ENCODE data around the gene NXPH3. TPM values are rescaled to one million over a fixed set of nuclear protein-coding genes. Genes with fewer than 3 reads are reported as not detected.

The NXPH3 gene
- total RNA-seq, 2 experiments from 2014 or later: 0.25 to 0.26 TPM

DNA sequence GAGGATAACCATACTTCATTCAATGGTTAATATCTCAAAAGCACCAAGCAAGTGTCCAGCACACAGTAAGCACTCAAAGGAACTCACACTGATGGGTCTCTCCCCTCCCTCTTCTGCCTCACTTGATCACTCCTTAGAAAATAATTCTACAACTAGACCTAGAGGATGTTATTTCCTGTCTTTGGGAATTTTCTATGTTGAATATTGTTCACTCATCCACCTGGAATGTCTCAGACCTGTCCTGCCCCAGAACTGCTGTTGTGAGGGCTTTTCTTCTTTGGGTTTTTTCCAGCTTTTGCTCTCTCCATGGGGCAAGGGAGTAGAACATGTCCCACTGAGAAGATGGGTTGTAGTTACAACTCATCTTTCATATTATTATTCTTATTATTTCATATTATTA lies 25.3 kb downstream of the NXPH3 start:
- intact Hi-C loops (cut with micrococcal nuclease): no loop called here
- DNase-seq: no peak
- CTCF ChIA-PET: interaction anchor here (1.0 kb wide), 1 partner anchor 10 kb away, joined by 3 read pairs; no protein-coding TSS in a partner anchor
- Mint-ChIP-seq H3K9me3 (no peaks in the 10 kb centered on the region), H3K27ac (no peak overlapping the region), H3K36me3 (ENCODE audit: low read depth) (peaks cover 24% of the 10 kb centered on the region), H3K4me3 (no peak overlapping the region), H3K27me3 (ENCODE audit: low read depth) (no peaks in the 10 kb centered on the region), H3K4me1 (ENCODE audit: low read depth) (no peaks in the 10 kb centered on the region)

DNA sequence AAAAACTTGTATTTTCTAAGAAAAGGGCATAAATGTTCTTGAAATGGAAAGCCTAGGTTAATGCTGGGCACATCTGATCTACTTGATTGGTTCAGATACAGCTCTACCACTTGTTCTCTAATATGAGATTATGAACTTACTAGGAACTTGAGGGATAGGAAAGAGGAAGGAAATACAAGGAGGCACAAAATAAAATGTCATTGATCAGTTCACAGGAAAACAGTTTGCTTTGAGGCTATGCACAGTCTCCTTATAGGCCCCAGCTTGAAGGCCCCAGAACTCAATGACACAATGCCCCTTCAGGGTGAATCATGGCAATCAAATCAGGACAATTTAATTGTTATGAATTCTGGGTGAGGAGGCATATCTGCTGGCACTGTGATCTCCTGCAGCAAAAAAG lies 27.1 kb downstream of the NXPH3 start:
- H3K27ac Mint-ChIP-seq: no peak overlapping the region
- peaks cover 16% of the 10 kb centered on the region for H3K36me3 Mint-ChIP-seq (ENCODE audit: low read depth)
- H3K4me3 Mint-ChIP-seq: no peak overlapping the region
- H3K4me1 Mint-ChIP-seq (ENCODE audit: low read depth): no peaks in the 10 kb centered on the region
- no peaks in the 10 kb centered on the region for H3K9me3 Mint-ChIP-seq
- CTCF ChIA-PET: interaction anchor here (1.3 kb wide), 1 partner anchor 93 kb away, joined by 3 read pairs; no protein-coding TSS in a partner anchor
- no peaks in the 10 kb centered on the region for H3K27me3 Mint-ChIP-seq (ENCODE audit: low read depth)
- DNase-seq: no peak
- intact Hi-C loops (cut with micrococcal nuclease): no loop called here

DNA sequence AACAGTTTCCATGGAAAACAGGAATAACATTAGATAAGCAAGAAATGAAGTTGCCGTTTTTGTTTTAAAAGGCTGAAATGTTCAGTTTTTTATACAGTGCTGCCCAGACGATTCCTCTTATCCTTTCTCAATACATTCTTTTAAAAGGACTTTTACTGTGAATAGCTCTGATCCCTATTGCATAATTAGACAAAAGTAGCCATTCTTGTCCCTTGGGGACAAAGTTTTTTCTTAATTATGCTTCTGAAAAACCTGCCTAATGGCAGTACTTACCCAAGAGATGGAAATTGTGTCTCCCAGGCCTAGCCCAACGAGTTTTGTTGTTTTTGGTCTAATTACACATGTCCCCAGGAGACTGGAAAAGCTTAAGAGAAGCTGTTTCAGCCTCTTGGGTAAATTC lies 27.6 kb downstream of the NXPH3 start:
- Mint-ChIP-seq H3K27me3 (ENCODE audit: low read depth) (no peaks in the 10 kb centered on the region), H3K4me3 (no peak overlapping the region), H3K4me1 (ENCODE audit: low read depth) (no peaks in the 10 kb centered on the region), H3K36me3 (ENCODE audit: low read depth) (peaks cover 14% of the 10 kb centered on the region), H3K27ac (no peak overlapping the region), H3K9me3 (no peaks in the 10 kb centered on the region)
- CTCF ChIA-PET: interaction anchor here (1.3 kb wide), 1 partner anchor 93 kb away, joined by 3 read pairs; no protein-coding TSS in a partner anchor
- no peak for DNase-seq
- intact Hi-C loops (cut with micrococcal nuclease): no loop called here

DNA sequence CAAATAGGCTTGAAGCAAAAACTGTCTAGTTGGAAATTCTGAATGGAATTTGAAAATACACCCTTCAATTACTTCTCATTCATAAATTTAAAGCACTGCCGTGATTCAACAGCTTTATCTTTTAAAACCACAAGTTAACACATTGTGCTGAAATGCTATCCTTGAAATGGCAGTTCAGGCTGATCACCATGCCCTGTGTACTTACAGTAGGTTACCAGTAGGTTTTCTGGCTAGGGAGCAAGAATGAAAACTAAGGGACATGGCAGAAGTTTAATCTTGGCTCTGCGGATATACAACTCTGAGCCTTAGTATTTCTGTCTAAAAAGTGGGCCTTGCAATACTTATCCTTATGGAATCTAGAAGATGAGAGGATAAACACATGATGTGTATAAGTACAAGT lies 28.0 kb downstream of the NXPH3 start:
- Mint-ChIP-seq H3K36me3 (ENCODE audit: low read depth) (peaks cover 11% of the 10 kb centered on the region), H3K4me1 (ENCODE audit: low read depth) (no peaks in the 10 kb centered on the region), H3K27ac (no peak overlapping the region), H3K4me3 (no peak overlapping the region), H3K27me3 (ENCODE audit: low read depth) (no peaks in the 10 kb centered on the region), H3K9me3 (no peaks in the 10 kb centered on the region)
- intact Hi-C loops (cut with micrococcal nuclease): no loop called here
- CTCF ChIA-PET: no interaction called here
- DNase-seq: no peak

DNA sequence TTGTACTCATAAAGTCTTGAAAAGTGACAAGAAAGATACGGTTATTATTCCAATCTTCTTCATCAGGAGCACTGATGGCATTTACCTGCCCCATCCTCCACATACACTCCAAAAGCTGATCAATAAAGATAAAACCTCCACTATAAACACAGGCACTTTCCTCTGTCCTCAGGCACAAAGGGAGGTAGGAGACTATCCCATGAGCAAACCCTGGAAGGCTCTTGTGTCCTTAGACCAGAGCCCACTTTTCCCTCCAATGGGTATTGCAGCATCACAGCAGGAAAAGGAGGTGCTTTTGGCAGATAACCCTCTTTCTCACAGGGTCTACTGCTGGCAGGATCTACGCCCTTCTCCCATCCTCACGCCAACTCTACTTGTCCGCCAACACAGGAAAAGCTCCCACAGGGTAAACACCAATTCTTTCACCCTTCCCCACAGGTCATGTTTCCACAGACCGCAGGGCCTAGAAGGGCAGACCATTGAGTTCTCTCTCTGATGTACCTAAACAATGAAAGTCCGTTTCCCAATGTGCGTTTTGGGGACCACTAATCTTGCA lies 28.7 kb downstream of the NXPH3 start:
- CTCF ChIA-PET: no interaction called here
- H3K27me3 Mint-ChIP-seq (ENCODE audit: low read depth): no peaks in the 10 kb centered on the region
- no peak overlapping the region for H3K4me3 Mint-ChIP-seq
- peaks cover 8% of the 10 kb centered on the region for H3K36me3 Mint-ChIP-seq (ENCODE audit: low read depth)
- intact Hi-C loops (cut with micrococcal nuclease): no loop called here
- no peak for DNase-seq
- H3K4me1 Mint-ChIP-seq (ENCODE audit: low read depth): no peaks in the 10 kb centered on the region
- H3K9me3 Mint-ChIP-seq: no peaks in the 10 kb centered on the region
- H3K27ac Mint-ChIP-seq: peak overlapping the region; percentile 31

DNA sequence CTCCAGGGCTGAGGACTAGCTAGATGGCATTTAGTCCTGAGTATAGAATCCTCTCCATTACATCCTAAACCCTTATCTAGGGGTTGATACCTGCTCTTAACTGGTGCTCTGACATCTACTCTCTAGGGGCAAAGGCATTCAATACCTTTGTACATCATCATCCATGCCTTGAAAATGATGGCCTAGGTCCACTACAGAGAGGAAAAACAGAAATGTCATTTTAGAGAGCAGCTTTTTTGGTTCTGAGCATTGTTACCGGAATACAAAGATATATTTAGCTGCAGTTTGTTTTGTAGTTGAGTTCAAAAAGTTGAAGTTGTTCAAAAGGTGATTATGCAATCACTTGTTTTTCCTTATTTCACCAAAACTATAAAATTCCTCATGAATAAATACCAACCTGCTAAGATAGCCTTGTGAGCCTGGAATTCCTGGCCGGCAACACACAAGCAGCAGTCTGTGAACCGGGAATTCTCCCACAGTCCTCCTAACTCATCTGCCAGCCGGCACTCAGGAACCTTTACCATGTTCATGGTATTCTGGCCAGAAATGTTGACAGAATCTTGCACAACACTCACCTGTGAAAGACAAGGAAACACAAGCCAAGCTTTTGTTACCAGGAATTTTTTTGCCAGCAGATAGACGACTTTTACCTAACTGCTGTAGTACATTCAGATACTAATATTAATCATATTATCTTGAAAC lies 35.4 kb downstream of the NXPH3 start:
- no peak for DNase-seq
- peaks cover 3% of the 10 kb centered on the region for H3K4me1 Mint-ChIP-seq (ENCODE audit: low read depth)
- CTCF ChIA-PET: interaction anchor here (0.6 to 1.0 kb wide), 2 partner anchors 10 to 90 kb away, joined by 3 read pairs; no protein-coding TSS in a partner anchor
- intact Hi-C loops (cut with micrococcal nuclease): no loop called here
- no peak overlapping the region for H3K4me3 Mint-ChIP-seq
- H3K9me3 Mint-ChIP-seq: no peaks in the 10 kb centered on the region
- H3K36me3 Mint-ChIP-seq (ENCODE audit: low read depth): peaks cover 3% of the 10 kb centered on the region
- no peaks in the 10 kb centered on the region for H3K27me3 Mint-ChIP-seq (ENCODE audit: low read depth)
- H3K27ac Mint-ChIP-seq: no peak overlapping the region

DNA sequence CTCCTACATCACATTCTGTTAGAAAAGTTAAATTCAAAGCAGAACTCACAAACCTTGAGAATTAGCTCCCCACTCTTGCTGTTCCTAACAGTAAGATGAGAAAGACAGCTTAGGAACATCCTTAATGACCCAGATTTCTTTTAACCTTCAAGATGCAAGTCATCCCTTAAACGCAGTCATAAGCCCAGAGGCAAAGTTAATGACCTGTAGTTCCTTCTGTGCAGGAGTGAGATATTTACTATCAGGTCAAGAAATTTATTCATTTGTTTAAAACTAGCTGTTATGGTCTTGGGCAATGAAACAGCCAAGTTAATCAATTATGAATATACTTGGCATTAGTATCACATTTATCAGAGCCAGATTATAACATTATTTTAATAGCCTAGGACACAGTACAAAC lies 37.1 kb downstream of the NXPH3 start:
- intact Hi-C loops (cut with micrococcal nuclease): no loop called here
- no peak for DNase-seq
- Mint-ChIP-seq H3K4me1 (ENCODE audit: low read depth) (peaks cover 6% of the 10 kb centered on the region), H3K27ac (no peak overlapping the region), H3K4me3 (no peak overlapping the region), H3K27me3 (ENCODE audit: low read depth) (no peaks in the 10 kb centered on the region), H3K9me3 (no peaks in the 10 kb centered on the region), H3K36me3 (ENCODE audit: low read depth) (peaks cover 7% of the 10 kb centered on the region)
- CTCF ChIA-PET: interaction anchor here (0.6 to 1.6 kb wide), 2 partner anchors 84 to 1697 kb away, joined by 3 to 4 read pairs; no protein-coding TSS in a partner anchor

DNA sequence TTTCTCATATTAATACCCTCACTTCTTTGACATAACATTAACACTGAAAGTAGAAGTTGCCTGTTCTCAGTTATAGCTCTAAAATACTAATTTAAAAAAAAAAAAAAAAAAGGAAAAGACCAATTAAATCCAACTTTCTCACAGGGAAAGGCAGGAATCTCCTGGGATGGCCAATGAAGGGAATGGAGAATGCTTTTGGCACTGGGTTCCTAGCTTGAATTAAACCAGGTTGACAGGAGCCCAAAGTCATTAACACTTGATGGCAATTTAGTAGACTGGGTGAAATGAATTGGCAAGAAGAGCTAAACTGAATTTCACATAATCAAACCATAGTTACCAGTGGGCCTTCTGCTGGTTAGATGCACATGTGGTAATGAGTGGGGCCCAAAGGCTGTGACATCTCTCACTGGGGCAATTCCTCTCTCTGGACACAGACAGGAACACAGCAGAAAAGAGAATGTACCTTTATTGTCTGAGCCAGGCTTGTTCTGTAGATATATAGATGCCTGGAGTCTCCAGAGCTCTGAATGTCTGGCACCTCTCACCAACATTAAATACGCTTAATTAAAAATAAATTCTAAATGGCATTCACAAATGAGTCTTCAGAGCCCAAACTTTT lies 37.6 kb downstream of the NXPH3 start:
- H3K4me1 Mint-ChIP-seq (ENCODE audit: low read depth): peaks cover 11% of the 10 kb centered on the region
- H3K4me3 Mint-ChIP-seq: no peak overlapping the region
- no peak overlapping the region for H3K27ac Mint-ChIP-seq
- H3K27me3 Mint-ChIP-seq (ENCODE audit: low read depth): no peaks in the 10 kb centered on the region
- no peak for DNase-seq
- intact Hi-C loops (cut with micrococcal nuclease): no loop called here
- CTCF ChIA-PET: interaction anchor here (0.6 to 1.6 kb wide), 3 partner anchors 83 to 1698 kb away, joined by 3 to 4 read pairs (median 4); no protein-coding TSS in a partner anchor
- H3K36me3 Mint-ChIP-seq (ENCODE audit: low read depth): peaks cover 11% of the 10 kb centered on the region
- no peaks in the 10 kb centered on the region for H3K9me3 Mint-ChIP-seq

DNA sequence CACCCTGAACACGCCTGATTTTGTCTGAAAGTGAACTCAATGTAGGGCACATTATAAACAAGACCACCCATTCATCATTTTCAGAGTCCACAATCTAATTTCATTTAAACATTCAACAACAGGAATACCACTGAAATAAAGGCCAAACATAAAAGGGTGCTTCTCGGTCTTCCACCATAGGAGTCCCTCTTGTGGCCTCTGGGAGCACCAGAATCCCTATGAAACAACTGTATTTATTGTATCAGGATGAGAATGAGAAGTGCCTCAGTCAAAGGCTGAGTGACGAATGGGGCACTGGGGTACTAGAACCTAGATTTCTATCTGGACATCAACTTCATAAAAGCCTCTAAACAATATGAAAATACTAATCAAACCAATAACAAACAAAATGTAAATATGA lies 40.4 kb downstream of the NXPH3 start:
- H3K9me3 Mint-ChIP-seq: no peaks in the 10 kb centered on the region
- H3K4me3 Mint-ChIP-seq: no peak overlapping the region
- DNase-seq: no peak
- CTCF ChIA-PET: interaction anchor here (1.0 kb wide), 1 partner anchor 50 kb away, joined by 3 read pairs; no protein-coding TSS in a partner anchor
- H3K27me3 Mint-ChIP-seq (ENCODE audit: low read depth): no peaks in the 10 kb centered on the region
- peaks cover 24% of the 10 kb centered on the region for H3K36me3 Mint-ChIP-seq (ENCODE audit: low read depth)
- H3K27ac Mint-ChIP-seq: peak overlapping the region; percentile 36
- intact Hi-C loops (cut with micrococcal nuclease): loop anchor here (5.0 kb wide), 2 partner anchors 36 to 61 kb away; partner anchors contain the start of gene SPOP
- H3K4me1 Mint-ChIP-seq (ENCODE audit: low read depth): peaks cover 23% of the 10 kb centered on the region

DNA sequence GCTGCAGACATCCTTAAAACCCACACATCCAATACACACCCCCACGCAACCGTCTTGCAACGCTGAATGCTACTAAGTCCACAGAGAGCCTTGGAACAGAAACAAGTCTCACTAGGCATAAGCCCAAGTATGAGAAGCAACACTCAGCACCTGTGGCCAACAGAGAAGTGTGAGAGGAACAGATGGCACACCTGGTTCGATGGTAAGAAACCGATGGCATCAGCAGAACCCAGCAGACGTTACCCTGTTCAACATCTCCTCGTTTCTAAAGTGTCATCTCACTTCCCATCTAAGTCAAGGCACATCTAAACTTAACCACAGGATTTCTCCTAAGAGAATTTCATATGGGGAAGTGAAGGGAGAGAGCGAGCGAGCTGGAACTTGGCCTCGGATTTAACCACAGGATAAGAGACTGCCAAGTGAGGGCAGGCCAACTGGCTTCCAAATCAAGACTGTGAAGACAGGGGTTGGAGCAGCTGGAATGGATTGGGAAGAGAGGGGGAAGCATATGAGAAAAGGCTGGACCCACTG lies 41.0 kb downstream of the NXPH3 start:
- intact Hi-C loops (cut with micrococcal nuclease): loop anchor here (5.0 kb wide), 2 partner anchors 36 to 61 kb away; partner anchors contain the start of gene SPOP
- CTCF ChIA-PET: interaction anchor here (1.0 kb wide), 1 partner anchor 51 kb away, joined by 3 read pairs; no protein-coding TSS in a partner anchor
- no peak overlapping the region for H3K27ac Mint-ChIP-seq
- peaks cover 23% of the 10 kb centered on the region for H3K4me1 Mint-ChIP-seq (ENCODE audit: low read depth)
- DNase-seq: no peak
- H3K9me3 Mint-ChIP-seq: no peaks in the 10 kb centered on the region
- H3K36me3 Mint-ChIP-seq (ENCODE audit: low read depth): peaks cover 26% of the 10 kb centered on the region
- no peaks in the 10 kb centered on the region for H3K27me3 Mint-ChIP-seq (ENCODE audit: low read depth)
- no peak overlapping the region for H3K4me3 Mint-ChIP-seq

DNA sequence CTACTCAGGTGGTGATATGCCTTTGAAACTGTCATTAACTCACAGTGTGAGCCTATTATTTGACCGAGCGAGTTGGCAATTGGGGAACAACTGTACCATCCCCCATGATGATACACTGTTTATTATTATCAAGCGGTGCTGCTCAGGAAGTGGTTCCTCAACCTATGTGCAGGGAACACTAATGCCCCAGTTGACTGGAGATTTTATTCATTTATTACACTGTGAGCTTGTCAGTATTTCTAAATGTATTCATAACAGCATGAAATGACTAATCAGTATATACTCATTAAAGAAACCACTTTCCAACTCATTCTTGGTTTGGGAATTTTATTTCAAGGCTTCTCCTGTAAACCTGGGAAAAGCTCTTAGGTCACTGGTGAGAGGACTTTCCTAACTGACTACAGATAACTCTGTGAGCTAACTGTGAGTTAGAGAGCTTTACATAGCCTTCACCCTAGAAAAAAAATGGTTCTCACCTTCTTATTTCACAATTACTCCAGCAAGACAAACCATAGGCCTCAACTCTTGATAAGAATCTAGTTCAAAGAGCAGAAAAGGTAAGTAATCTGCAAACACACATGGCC lies 42.4 kb downstream of the NXPH3 start:
- no peaks in the 10 kb centered on the region for H3K9me3 Mint-ChIP-seq
- intact Hi-C loops (cut with micrococcal nuclease): loop anchor here (2.0 to 5.0 kb wide), 4 partner anchors 19 to 59 kb away; partner anchors contain the start of genes NXPH3 and SPOP
- CTCF ChIA-PET: interaction anchor here (0.9 to 1.2 kb wide), 4 partner anchors 9 to 80 kb away, joined by 3 to 6 read pairs (median 4); no protein-coding TSS in a partner anchor
- H3K4me1 Mint-ChIP-seq (ENCODE audit: low read depth): peaks cover 28% of the 10 kb centered on the region
- peak overlapping the region; percentile 42 for H3K27ac Mint-ChIP-seq
- no peaks in the 10 kb centered on the region for H3K27me3 Mint-ChIP-seq (ENCODE audit: low read depth)
- DNase-seq: peak; percentile 13
- H3K36me3 Mint-ChIP-seq (ENCODE audit: low read depth): peaks cover 33% of the 10 kb centered on the region
- no peak overlapping the region for H3K4me3 Mint-ChIP-seq

DNA sequence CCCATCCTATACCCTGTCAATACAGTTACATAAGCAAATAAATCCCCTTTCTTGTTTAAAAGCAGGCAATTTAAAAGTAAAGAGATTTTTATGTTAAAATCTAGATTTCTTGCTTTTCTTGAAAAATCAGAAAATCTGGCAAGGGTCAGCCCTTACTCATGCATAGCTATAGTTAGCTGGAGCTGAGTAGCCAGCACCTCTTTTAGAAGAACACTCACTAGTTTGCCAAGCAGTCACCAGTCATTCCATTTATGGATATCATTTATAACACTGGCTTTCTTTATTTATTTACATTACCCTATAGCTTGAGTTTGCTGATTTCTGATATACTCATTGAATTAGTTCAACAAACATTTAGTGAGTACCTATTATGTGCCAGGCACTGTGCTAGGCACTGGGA lies 45.7 kb downstream of the NXPH3 start:
- intact Hi-C loops (cut with micrococcal nuclease): no loop called here
- no peak for DNase-seq
- Mint-ChIP-seq H3K27ac (no peak overlapping the region), H3K36me3 (ENCODE audit: low read depth) (peaks cover 33% of the 10 kb centered on the region), H3K4me3 (no peak overlapping the region), H3K4me1 (ENCODE audit: low read depth) (peaks cover 29% of the 10 kb centered on the region), H3K27me3 (ENCODE audit: low read depth) (no peaks in the 10 kb centered on the region), H3K9me3 (no peaks in the 10 kb centered on the region)
- CTCF ChIA-PET: no interaction called here
